GM21717 (cell line): ENCODE measurements around the gene HSPA8.

ENCODE experiments used
- ATAC-seq: cut with Tn5 transposase; IDR thresholded peaks from one replicate; pipeline ENCODE4 v1.9.1; 2021; ENCODE audit warnings: mild to moderate bottlenecking, moderate library complexity; ENCODE audit not compliant: unreplicated experiment

Gene HSPA8

DNA sequence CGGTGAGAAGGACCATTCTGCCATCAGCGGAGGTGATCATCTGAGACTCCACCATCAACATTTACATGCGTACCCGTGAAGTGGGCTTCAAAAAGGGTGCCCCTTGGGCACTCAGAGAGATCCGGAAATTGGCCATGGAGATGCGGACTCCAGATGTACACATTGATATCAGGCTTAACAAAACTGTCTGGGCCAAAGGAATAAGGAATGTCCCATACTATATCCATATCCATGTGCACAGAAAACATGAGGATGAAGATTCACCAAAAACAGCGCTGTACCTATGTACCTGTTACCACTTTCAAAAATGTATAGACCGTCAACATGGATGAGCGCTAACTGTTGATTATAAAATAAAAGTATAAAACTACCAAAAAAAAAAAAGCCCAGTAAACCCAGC, 10.8 kb downstream of the HSPA8 start:
- no peak for ATAC-seq

DNA sequence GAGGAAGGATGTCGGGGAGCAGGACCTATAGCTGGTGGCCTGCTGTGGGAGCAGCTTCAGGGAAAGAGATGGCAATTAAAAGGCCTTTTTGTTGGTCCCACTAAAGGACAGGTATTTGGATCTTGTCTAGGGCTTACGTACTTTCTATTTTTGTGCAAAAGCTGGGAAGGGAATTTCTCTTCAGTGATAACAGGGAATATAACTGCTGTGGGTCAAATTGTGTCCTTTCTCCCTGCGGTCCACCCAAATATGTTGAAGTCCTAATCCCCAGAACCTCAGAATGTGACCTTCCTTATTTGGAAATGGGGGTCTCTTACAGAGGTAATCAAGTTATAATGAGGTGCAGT, 14.0 kb downstream of the HSPA8 start:
- ATAC-seq = no peak

DNA sequence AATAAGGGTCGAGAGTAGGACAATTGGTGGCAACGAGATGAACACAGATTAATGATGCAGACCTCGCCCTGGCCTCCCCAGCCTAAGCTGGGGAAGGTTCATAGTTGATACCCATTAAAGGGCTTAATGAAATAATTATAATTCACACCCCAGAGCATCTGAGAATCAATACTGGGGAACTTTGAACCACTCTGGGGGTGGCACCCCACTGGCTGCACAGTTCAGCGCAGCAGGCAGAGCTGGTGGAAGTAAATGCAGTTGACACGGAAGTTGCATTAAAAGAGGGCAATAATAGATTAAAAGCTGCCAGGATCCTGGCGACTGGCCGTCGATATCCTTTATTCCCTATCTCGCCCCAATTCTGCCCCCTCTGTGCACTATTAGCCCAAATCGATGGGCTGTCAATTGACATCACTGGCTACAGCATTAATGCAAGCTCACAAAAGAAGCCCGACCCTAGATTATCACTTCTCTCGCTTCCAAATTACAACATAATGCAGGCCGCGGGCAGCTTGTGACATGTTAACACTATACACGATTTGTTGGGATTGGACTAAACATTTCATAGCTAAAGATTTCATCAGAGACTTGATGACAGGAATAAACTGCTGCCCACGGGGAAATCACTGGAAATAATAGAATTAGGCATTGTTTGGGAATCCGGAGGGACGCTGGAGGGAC, 14.5 kb downstream of the HSPA8 start:
- no peak for ATAC-seq

DNA sequence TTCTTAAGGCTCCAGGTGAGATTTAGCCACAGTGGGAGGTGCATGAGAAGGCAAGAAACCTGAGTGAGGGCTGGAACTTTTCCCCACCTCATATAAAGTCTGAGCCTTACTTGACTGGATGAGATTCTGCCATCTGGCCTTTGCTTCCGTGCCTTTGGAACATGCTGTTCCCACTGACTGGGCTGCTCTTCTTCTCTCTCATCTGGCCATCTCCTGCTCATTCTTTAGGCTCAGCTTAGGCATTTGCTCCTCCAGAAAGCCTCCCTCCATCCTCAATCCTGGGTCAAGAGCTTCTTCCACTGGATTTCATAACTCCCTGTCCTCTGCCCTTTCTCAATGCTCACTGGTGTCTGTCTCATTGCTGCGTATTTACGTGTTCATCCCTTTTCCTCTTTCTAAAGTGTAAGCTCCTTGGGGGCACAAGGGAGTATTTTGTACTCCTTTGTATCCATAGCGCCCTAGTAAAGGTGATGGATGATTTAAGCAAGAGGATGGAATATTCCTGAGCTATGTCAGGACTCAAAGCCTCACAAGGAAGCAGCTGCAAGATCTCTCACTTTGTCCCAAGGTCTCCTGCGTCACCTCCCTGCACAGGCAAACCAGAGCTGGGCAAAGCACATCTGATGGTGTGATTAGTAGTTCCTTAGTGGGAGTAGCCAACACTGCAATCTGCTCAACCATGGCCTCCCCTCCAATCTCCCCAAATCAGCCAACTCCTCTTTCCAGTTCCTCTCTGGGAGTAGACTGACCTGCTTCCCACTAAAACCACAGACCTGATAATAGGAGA, 15.3 kb downstream of the HSPA8 start:
- no peak for ATAC-seq

DNA sequence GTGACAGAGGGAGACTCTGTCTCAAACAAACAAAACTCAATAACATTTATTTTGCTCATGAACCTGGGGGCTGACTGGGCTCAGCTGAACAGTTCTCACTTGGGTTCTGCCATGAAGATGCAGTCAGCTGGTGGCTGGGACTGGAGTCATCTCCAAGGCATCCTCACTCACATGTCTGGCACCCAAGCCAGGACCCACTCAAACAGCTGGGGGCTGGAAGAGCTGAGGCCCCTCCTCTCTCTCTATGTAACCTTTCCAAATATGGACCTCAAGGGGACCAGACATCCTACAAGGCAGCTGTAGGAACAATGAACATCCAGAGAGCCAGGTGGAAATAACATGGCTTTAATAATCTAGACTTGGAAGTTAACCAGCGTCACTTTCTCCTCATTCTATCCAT, 16.8 kb downstream of the HSPA8 start:
- ATAC-seq = no peak

DNA sequence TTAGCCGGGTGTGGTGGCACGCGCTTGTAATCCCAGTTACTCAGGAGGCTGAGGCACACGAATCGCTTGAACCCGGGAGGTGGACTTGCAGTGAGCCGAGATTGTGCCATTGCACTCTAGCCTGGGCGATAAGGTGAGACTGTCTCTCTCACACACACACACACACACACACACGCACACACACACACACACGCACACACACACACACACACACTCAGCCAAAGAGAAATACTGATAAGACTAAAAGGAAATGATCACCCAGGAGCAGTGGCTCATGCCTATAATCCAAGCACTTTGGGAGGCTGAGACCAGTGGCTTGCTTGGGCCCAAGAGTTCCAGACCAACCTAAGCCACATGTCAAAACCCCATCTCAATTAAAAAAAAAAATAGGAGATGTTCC, 20.8 kb downstream of the HSPA8 start:
- no peak for ATAC-seq

DNA sequence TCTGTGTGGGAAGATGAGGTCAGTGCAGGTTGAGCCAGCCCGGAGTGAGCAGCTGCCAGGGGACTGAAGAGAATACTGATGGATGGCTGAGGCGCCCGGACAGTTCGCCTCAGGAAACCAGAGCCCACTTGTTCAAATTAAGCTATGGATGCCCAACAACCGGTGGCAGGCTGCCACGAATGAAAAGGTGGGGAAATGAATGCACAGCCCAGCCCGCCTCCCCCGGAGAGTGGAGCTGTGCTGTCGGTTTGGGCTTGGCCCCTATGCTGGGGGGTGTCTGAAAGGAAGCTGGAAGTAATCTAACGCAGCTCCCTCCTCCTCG, 21.9 kb downstream of the HSPA8 start:
- ATAC-seq = no peak

DNA sequence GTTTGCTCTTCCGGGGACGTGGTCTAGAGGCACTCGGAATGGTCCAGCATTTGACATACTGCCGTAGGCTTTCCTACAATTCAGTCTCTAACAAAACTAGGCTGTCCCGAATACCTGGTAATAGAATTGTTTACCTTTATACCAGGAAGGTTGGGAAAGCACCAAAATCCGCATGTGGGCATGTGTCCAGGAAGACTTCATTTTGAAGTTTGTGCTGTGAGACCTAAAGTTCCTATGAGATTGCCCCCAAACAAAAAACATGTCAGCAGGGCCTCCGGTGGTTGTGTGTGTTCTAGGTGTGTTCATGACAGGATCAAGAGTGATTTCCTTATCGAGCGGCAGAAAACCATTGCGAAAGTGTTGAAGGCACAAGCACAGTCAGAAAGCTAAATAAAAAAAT, 26.1 kb downstream of the HSPA8 start:
- ATAC-seq = no peak

DNA sequence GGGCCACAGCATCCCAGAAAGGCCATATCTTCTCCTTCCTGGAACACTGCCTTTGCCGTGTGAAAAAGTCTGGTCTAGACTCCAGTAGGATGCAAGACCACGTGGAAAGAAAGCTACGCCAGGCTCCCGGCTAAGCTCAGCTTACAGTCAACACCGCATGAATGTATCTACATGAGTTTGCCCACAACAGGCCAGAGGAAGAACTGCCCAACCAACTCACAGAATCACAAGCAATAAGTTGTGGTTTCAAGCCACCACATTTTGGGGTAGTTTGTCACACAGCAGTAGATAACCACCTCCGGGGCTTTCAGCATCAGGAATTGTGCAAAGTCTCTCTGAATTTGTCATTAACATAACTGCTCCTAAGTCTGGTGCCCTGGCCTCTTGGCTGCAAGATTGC, 27.3 kb downstream of the HSPA8 start:
- ATAC-seq = no peak

DNA sequence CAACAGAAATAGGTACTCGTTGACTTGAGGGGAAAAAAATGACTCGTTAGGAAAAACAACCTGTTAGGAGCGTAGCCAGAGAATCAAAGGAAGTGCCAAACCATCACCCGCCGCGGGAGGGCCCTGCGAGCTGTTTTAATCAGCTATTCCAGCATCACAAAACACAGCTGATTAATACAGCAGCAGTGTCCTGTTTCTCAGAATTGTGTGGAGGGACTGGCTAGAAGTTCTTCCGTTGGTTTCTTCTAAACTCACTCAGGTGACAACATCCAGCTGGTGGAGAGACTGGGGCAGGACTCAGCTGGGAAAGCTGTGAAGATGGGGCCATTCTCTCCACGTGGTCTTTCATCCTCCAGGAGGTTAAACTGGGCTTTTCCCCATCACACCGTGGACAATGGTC, 28.0 kb downstream of the HSPA8 start:
- ATAC-seq = no peak

DNA sequence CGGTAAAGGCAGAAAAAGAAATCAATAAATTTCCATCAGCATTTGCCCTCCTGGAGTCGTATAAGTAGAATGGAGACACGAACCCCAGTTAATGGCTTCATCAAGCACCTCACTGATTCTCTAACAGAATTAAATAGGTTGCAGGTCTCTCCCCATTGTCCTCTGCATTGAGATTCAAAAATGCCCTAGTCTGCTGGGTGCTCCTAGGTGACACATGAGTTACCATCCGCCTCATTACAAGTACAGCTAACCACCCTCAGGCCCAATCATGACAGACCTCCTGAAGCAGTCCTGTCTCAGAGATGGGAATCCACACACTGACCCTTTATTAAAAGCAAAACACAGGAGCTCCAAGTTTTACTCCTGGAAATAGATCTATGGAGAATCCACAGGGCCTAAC, 31.4 kb downstream of the HSPA8 start:
- ATAC-seq = no peak

DNA sequence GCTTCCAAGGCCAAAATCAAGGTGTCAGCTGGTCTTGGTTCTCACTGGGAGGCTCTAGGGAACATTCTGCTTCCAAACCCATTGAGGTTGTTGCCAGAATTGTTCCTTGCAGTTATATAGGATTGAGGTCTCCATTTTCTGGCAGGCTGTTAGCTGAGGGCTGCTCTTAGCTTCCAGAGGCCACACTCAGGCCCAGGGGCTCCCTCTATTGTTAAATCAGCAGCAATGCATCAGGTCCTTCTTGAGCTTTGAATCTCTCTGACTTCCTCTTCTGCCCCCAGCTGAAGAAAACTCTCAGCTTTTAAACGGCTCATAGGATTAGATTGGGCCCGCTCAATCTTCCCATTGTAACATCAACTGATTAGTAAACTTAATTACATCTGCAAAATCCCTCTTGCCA, 41.0 kb downstream of the HSPA8 start:
- peak; percentile 58 for ATAC-seq

DNA sequence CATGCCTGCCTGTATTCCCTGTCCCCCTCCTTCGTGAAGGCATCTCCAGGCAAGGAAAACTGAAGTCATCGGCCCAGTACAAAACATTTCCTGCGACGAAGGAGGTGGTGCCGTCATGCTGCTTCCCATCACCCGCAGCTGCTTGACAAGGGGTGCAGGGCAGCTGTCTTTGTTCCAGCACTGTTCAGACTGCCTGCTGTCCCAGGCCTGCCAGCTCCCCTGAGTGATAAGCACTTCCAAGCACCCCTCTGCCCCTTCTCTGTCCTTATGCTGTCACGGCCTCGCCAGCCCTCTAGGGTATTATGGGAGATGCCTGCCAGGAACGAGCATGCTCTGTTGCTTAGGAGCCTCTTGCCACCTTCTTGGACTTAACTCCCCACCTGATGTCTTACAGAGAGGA, 43.2 kb downstream of the HSPA8 start:
- no peak for ATAC-seq

DNA sequence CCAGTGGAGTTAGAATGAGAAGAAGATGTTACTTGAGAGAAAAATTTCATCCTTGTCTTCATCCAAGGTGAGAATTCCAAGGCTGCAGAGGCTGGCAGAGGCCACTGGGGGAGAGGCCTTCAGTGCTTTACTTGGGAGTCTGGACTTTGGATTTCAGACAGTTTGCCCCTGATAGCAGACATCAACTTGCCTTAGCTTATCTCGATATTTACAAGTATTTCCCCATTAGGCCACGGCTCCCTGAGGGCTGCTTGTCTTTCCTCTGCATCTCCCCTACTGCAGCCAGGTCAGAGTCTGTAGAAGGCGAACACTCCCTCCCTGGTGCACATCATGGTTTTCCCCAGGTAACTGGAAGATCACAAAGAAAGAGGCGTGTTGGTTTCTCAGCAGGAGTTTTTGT, 50.4 kb downstream of the HSPA8 start:
- no peak for ATAC-seq
